Measurements from ENCODE around the gene APOA5. TPM values are rescaled to one million over a fixed set of nuclear protein-coding genes. Genes with fewer than 3 reads are reported as not detected.

APOA5 gene
- total and polyA plus RNA-seq, 2 experiments from 2014 or later: 0.18 to 0.35 TPM

GRCh38 chr11:116797816-116798215 is 6.1 kb upstream of the APOA5 start:
- H3K27ac ChIP-seq (ENCODE audit: low read depth): no peak overlapping the region
- Mint-ChIP-seq H3K9me3 (no peaks in the 10 kb centered on the region), H3K36me3 (ENCODE audit: low read depth) (no peaks in the 10 kb centered on the region), H3K4me1 (peaks cover 4% of the 10 kb centered on the region), H3K27ac (no peak overlapping the region), H3K4me3 (no peak overlapping the region), H3K27me3 (ENCODE audit: insufficient read depth, low read depth, poor library complexity) (no peaks in the 10 kb centered on the region)
- H3K4me2 ChIP-seq: no peak overlapping the region
- H3K36me3 ChIP-seq (ENCODE audit: insufficient read depth): no peaks in the 10 kb centered on the region
- TF ChIP-seq ZNF331 (CRISPR knock-in tag; IDR thresholded peaks at IDR 0.05; ENCODE audit: low read depth) (no peak), NANOG (IDR thresholded peaks at IDR 0.05; ENCODE audit: borderline replicate concordance) (no peak)
- H3K4me3 ChIP-seq: no peak overlapping the region
- no peaks in the 10 kb centered on the region for H3F3A ChIP-seq (replicated peaks; ENCODE audit: low read depth)
- H3K4me1 ChIP-seq (ENCODE audit: insufficient read depth): no peaks in the 10 kb centered on the region; the same call in 1 of the 2 replicates
- no peaks in the 10 kb centered on the region for H3K27me3 ChIP-seq (ENCODE audit: insufficient read depth)
- H2AFZ ChIP-seq: no peak overlapping the region
- no peaks in the 10 kb centered on the region for H4K20me1 ChIP-seq (replicated peaks; ENCODE audit: insufficient read depth)
- DNase-seq (ENCODE audit: low spot score) (no peak), ATAC-seq (no peak)
- peaks cover 6% of the 10 kb centered on the region; the same call in 1 of the 2 replicates for H3K9me2 ChIP-seq (ENCODE audit: insufficient read depth)
- H3K79me2 ChIP-seq (replicated peaks; ENCODE audit: insufficient read depth): no peaks in the 10 kb centered on the region

GRCh38 chr11:116796548-116796947 is 4.9 kb upstream of the APOA5 start:
- Histone ChIP-seq H3K4me2 (no peak overlapping the region), H4K20me1 (replicated peaks; ENCODE audit: insufficient read depth) (no peaks in the 10 kb centered on the region), H3K4me3 (no peak overlapping the region), H3K4me1 (ENCODE audit: insufficient read depth) (no peaks in the 10 kb centered on the region; the same call in 1 of the 2 replicates), H3K79me2 (replicated peaks; ENCODE audit: insufficient read depth) (no peaks in the 10 kb centered on the region), H3K27ac (ENCODE audit: low read depth) (no peak overlapping the region), H3K9me2 (ENCODE audit: insufficient read depth) (peaks cover 6% of the 10 kb centered on the region; the same call in 1 of the 2 replicates), H3K27me3 (ENCODE audit: insufficient read depth) (no peaks in the 10 kb centered on the region), H2AFZ (0 out of 2 replicates have a peak overlapping the region, but pooled peaks have one; percentile 32), H3K36me3 (ENCODE audit: insufficient read depth) (no peaks in the 10 kb centered on the region), H3F3A (replicated peaks; ENCODE audit: low read depth) (no peaks in the 10 kb centered on the region)
- Mint-ChIP-seq H3K9me3 (no peaks in the 10 kb centered on the region), H3K4me1 (peaks cover 9% of the 10 kb centered on the region), H3K36me3 (ENCODE audit: low read depth) (no peaks in the 10 kb centered on the region), H3K4me3 (no peak overlapping the region), H3K27ac (0 out of 2 replicates have a peak overlapping the region, but pooled peaks have one; percentile 36), H3K27me3 (ENCODE audit: insufficient read depth, low read depth, poor library complexity) (no peaks in the 10 kb centered on the region)
- DNase-seq (ENCODE audit: low spot score) (no peak), ATAC-seq (no peak)
- TF ChIP-seq JUNB (IDR thresholded peaks at IDR 0.05; ENCODE audit: unreplicated experiment) (no peak), ZNF331 (CRISPR knock-in tag; IDR thresholded peaks at IDR 0.05; ENCODE audit: low read depth) (no peak), REST (IDR thresholded peaks at IDR 0.05; ENCODE audit: unreplicated experiment) (no peak), EZH2phosphoT487 (IDR thresholded peaks at IDR 0.05; ENCODE audit: unreplicated experiment) (no peak), CREB1 (CRISPR knock-in tag; IDR thresholded peaks at IDR 0.05; ENCODE audit: low read depth) (no peak), ETS1 (IDR thresholded peaks at IDR 0.05) (no peak), STAT1 (IDR thresholded peaks at IDR 0.05; ENCODE audit: unreplicated experiment) (no peak), POLR2AphosphoS5 (IDR thresholded peaks at IDR 0.05; ENCODE audit: low read depth) (no peak), NANOG (IDR thresholded peaks at IDR 0.05; ENCODE audit: borderline replicate concordance) (no peak), CTCF (conservative IDR thresholded peaks at IDR 0.05; ENCODE audit: low read depth in 2 of 2) (no peak), EZH2 (IDR thresholded peaks at IDR 0.05; ENCODE audit: low read depth, unreplicated experiment) (no peak)
